Gastrocnemius medialis (tissue), 4 donors: ENCODE data around the gene DHRS7B.

ENCODE experiments used
- POLR2A ChIP-seq, 2 donors: fragments of 450-650 bp; IDR thresholded peaks; one replicate each; pipeline ENCODE4 v1.6.1; 2017; ENCODE audit warnings: antibody characterized with exemption in 2 of 2, mild to moderate bottlenecking in 2 of 2, moderate library complexity in 2 of 2
- TF ChIP-seq, protein P1 (sequence below), 5 experiments: fragments of 450-650 bp in 3 of 5; fragments of 200-600 bp in 2 of 5; sonication (generic) in 2 of 5; IDR thresholded peaks in 4 of 5; conservative IDR thresholded peaks in 1 of 5; 1 replicate in 4 of 5; 2 replicates in 1 of 5; pipeline ENCODE4 v1.5.1; 2016 to 2019; ENCODE audit warnings: antibody characterized with exemption in 5 of 5, mild to moderate bottlenecking in 3 of 5, moderate library complexity in 3 of 5

DNA sequence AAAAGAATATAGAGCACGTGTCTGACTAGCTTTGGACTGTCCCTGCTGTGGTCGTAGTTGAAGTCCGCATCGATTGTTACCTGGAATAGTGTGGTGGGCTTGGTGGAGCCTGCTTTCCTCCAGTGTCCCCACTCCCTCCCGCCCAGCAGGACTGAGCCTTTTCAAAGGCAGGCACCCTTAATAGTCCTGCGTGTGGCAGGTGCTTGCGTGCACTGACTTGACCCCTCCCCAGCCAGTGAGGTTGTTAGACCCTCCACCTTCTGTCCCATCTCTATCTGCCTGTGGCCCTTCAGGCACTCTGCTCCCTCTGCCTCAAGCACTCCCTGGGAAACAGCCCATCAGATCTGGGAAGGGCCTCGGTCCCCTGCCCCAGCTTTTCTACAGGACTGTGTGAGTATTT lies 50.6 kb downstream of the DHRS7B start:
- TF ChIP-seq, protein P1, sequence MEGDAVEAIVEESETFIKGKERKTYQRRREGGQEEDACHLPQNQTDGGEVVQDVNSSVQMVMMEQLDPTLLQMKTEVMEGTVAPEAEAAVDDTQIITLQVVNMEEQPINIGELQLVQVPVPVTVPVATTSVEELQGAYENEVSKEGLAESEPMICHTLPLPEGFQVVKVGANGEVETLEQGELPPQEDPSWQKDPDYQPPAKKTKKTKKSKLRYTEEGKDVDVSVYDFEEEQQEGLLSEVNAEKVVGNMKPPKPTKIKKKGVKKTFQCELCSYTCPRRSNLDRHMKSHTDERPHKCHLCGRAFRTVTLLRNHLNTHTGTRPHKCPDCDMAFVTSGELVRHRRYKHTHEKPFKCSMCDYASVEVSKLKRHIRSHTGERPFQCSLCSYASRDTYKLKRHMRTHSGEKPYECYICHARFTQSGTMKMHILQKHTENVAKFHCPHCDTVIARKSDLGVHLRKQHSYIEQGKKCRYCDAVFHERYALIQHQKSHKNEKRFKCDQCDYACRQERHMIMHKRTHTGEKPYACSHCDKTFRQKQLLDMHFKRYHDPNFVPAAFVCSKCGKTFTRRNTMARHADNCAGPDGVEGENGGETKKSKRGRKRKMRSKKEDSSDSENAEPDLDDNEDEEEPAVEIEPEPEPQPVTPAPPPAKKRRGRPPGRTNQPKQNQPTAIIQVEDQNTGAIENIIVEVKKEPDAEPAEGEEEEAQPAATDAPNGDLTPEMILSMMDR (IDR thresholded peaks at IDR 0.05 in 4 of 5, conservative IDR thresholded peaks at IDR 0.05 in 1 of 5), result no peak
- no peak for TF ChIP-seq POLR2A (IDR thresholded peaks at IDR 0.05)
